Activated CD4-positive, alpha-beta T cell treated with anti-CD3 and anti-CD28 coated beads for 24 hours (primary cell): ENCODE results near the gene USP6NL.

ENCODE experiments used
- DNase-seq, 2 donors: peaks; one replicate each; pipeline ENCODE4 v3.0.0-alpha.2; 2020; ENCODE audit warnings: low read depth in 2 of 2

Gene USP6NL

DNA sequence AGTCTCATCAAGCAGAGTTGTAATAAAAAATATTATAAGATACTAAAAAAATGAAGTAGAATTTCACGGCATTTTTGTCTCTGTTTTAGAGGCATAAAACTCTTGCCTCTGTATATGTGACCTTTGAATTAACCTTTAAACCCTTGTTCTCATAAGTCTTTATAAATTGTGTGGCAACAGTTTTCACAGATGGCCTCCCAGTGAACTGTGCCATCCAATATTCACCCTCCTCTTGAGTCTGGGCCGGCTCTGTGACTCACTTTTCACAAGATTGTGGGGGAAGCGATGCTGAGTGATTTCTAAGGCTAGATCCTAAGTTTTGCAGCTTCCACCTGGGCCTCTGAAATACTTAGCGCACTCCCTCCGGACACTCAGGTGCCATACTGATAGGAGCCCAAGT, 4.6 kb upstream of the USP6NL start:
- DNase-seq, result no peak

DNA sequence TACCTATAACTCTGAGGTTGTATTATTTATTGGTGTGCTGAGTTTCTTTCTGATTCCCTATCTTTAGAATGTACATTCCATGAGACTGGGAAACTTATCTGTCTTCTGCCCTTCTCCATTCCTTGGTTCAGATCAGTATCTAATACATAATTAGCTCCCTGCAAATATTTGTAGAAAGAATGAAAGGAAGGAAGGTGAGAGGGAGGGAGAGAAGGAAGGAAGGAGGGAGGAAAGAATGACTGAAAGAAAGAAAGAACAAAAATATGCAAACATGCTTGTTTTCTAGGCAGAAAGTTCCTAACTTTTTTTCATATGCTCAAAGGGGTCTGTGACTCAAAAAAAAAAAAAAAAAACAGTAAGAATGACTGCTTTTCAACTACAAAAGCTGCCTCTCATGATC, 3.9 kb upstream of the USP6NL start:
- no peak for DNase-seq

DNA sequence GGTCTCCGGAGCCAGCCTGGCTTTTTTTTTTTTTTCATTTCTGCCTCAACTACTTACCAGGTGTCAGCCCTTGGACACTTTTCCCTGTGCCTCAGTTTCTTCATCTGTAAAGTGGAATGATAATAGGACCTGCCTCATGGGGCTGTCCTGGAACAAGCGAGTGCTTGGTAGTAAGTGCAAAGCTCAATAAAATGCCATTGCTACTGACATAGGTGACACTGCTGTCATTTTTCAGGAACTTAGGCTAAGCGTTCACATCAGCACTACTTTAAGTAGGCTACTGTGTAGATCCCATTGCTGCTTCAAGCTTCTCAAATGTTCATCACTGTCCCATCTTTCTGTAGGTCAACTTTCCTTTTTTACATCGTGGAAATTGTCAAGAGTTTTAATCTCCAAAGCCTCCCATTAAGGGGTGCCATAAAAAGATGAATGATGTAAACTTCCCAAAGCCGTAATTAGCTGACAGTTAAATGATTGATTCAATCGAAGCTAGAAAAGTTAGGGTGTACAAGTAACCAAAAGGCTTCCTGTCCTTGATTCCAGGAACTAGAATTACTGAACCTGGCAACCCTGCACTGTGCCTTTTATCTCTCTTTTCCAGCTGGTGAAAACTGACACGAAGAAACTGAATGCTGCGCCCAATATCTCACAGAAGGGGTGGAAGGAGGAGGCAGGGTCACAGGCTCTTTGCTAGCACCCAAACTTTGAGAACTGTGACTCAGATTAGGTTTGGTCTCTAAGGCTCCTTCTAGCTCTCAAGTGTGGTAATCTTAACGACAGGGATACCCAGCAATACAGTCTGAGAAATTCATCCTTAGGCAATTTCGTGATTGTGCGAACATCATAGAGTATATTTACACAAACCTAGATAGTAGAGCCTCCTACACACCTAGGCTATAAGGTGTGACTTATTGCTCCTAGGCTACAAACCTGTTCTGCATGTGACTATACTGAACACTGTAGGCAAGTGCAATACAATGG, 861 bp upstream of the USP6NL start:
- no peak for DNase-seq

DNA sequence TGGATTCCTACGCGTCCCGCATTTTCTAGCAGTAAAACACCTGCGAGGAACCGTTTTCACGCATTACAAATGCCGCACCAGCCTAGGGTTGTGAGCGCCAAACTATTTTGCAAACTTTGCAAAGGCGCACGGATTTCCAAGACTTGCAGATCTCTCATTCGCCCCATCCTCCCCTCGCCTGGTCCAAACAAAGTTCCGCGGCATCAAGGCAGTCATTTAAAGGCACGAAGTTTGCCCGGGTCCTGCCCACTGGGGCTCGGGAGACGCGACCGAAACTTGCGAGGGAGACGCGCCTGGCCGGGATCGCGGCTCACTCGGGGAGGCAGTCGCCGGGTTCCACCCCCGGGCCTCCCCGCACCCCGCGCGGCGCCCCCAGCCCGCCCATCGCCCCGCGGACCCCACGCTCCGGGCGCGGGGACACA, 613 bp downstream of the USP6NL start:
- DNase-seq, result no peak

DNA sequence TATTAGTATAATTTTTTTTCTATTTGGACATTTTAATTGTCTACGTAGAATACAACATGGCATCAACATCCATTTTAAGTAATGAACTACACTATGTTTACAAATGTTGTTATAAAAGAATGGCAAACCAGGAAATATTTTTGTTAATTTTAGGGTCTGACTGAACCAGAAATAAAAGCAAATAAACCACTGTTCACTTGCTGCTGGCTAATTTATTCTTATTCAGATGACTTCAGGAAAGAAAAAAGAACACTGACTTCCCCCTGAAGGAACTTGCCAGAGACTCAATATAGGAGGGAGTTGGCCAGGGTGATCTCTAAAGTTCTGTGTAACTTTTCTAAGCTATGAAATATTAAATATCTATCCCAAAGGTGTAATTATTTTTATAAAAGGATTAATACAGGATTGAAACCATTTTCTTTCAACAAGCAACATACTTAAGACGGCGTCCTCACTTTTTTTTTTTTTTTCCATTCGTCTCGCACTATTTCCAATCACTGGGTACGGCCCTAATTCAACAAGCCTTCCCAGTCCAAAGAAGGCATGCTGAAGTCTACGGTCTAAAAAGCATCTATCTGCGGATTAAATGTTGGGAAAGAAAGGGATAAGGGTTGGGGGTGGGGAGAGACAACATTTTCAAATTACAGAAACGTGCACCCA, 1.2 kb downstream of the USP6NL start:
- no peak for DNase-seq

DNA sequence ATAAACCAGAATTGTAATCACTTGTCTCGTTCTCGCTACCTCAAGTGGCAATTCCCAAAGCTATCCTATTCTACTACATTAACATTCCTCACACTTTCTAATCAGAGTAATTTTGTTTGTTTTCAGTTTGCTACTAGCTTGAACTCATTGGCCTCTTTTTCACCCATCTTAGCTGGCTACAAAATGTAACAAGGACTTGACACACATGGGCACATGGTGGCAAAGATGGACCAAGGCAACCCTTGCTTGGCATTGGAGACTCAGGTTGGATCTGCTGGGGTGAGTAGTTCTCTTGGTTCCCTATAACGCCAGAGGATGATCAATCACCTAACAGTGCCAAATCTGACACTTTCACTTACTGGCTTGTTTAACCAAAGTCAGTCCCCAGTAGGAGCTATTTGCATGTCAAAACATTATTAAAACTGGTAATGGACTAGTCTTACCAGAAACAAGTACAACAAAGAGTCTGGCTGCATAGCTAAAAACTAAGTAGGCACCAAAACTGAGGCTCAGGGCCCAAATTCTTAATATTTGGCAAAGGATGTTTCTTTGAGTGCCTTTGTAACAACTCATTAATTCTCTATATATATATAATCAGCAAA, 1.9 kb downstream of the USP6NL start:
- DNase-seq, result no peak

DNA sequence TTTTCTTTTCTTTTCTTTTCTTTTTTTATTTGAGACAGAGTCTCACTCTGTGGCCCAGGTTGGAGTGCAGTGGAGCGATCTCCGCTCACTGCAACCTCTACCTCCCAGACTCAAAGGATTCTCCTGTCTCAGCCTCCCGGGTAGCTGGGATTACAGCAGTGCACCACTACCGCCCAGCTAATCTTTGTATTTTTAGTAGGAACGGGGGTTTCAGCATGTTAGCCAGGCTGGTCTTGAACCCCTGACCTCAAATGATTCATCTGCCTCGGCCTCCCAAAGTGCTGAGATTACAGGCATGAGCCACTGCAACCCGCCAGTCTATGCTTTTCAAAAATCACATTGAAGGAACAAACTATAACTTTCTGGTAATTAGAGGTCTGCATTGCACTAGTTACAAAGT, 2.4 kb downstream of the USP6NL start:
- DNase-seq, result no peak

DNA sequence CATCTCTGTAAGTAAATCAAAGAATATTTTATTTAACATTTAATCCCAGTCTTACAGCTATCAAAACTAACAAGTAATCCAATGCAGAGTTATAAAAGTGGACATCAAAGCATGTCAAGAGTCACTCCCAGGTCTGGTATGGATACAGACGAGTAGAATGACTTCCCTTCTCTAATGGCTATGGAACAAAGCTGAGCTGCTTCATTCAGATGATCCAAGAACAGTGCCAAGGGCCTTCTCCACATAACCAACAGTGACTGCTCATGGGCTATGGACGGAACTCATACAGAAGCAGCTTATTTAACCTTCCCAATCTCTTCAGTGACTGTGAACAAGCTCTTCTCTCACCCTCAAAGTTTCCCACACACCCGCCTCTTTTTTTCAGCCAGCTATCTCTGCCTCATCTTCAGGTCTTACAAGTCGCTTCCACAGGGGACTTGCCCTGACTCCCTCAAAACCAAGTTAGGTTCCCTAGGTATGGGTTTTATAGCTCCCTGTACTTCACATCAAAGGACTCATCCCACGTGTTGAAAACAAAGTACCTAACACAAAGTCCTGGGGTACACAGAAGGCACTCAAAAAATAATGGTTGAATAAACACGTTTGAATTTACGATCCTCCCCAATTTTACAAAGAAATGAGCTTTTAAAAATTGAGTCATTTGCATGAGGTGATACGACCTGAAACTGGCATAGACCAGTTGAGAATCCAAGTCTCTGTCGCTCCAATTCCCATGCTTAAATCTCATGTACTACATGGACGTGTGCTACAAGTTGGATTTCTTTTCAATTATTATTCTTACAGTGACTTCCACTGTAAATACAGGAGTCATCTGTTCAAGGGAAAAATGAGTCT, 3.1 kb downstream of the USP6NL start:
- DNase-seq, result no peak

DNA sequence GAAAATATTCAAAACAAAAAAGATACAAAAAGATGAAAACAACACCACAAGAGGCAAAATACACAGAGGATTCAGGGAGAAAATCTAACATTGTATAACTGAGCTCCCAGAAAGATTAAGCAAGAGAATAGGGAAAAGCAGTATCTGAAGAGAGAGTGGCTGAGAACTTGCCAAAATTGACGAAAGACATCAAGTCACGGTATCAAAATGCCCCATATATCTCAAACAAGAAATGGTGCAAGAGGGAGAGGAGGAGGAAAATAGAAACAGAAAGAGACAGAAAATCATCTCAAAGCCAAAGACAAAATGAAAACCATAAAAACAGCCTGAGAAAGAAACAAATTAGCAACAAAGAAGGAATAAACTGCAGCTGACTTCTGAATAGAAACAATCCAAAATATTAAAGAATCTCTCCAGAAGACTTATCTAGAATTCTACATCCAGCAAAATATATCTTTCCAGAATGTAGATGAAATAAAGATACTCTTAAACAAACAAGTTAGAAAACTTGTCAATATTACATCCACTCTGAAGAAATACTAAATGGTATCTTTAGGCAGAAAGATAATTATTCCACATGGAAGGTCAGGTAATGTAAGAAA, 5.5 kb downstream of the USP6NL start:
- no peak for DNase-seq

DNA sequence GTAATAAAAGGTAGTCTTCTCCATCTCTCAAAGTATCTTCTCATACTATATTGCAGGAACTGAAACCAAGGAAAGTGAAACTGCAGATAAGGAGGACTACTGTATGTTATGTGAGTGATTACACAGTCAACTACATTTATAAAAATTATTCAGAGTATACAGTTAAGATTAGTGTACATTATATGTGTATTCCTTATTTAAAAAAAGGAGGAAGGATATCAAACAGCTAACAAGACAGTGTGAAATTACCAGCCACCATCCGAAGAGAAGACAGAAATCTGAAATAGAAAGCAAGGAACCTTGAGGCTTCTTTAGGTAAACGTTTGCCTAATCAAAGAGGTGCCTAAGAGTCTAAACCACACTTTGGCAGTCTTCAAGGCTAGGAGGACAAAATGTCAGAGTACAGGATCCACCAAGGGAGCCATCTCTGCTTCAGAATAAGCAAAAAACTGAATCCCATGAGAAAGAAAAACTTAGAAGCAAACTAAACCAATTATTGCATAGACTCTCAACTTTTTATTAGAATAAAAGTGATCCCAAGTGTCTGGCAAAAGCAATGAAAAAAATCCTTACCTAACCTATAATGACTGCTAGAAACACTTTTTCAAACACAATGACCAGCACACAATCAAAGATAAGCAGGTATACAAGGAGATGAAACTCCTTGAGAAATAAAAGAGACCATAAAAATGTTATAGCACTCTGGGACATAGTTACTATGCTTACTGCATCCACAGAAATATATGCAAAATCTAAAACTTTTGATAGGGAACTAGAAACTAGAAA, 6.4 kb downstream of the USP6NL start:
- DNase-seq, result no peak

DNA sequence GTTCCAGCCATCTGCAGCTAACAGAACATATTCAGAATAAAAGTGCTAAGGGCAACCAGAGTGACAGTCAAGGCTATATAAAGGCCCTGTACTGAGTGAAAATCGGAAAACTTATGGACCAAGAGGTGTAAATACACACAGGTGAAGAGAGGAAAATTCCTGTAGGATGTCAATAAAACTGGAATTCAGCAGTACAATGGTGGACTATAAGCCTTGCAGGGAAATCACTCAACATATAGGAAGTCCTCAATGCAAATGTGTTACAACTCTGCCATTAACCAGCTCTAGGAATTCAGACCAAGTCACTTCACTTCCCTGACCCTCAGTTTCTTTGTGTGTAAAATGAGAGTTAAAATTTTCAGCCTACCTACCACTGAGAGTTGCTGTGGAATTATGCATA, 7.7 kb downstream of the USP6NL start:
- no peak for DNase-seq

DNA sequence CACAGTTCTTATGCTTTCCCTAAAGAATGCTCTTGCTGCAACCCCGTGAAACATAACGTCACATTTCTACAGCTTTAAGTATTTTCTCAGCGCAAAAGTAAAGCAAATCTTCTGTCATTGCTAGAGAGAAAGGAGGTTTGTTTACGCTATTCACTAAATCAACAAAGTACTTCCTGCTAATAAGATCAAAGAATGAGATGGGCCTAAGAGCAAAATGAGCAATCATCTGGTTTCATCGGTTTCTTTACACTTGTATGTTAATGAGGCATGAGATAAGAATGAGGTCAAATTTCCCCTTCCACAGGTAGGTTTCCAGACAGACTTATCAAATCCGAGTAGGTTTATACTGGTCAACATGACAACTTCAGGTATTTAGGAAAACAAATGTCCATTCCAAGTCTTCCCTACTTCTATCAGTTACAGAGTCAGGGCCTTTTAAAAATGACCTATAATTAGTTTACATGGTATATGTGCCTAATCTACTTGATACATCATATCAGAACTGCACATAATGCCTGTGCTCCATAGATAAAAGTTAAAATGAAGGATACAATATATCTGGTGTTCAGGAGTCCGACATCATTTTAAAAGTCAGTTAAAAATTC, 8.4 kb downstream of the USP6NL start:
- DNase-seq, result no peak

DNA sequence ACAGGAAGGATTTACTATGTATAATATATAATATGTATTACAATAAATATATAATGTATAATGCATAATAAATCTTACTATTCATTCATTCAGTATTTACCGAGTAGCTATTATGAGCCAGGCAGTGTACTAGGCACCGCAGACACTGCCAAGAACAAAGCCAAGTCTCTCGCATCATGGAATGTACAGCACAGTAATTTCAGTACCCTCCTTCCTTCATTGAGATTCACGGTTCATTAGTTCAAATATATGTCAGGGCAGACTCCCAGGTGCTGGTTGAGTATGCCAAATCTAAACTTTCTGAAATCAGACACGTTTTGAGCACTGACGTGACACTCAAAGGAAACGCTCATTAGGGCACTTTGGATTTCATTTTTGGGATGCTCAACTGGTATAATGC, 9.1 kb downstream of the USP6NL start:
- no peak for DNase-seq

DNA sequence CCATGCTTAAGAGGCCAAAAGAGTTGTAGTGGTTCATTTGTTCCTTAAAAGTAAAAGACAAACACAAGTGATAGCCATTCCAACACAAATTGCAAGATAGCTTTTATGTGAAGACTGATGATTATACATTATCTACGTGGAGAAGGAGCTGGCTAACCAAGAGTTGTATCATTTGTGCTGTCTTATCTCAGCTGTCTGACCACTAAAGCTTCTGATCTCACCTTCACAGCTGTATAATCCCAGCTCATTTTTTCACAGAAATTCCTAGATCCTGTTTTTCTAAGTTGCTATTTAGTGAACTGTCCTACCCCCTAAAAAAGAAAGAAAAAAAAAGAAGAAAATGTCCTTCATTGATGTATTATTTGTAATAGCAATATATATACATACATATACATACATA, 9.8 kb downstream of the USP6NL start:
- DNase-seq, result no peak

DNA sequence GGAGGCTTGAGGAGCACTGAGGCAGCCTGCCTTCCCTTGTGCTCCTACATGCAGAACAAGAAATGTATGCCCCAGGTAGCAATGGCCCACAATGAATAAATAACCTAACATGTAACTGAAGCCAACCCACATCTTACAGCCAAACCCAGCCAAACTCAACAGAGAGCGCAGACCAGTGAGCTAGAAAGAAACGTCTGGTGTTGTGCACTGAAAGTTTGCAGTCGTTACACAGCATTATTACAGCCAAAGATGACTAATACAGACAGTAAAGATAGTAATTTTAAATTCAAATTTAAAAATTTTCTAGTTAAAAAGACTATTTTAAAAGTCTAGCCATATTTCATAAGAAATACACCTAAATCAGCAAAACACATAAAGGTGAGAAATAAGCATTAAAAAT, 11.2 kb downstream of the USP6NL start:
- no peak for DNase-seq

DNA sequence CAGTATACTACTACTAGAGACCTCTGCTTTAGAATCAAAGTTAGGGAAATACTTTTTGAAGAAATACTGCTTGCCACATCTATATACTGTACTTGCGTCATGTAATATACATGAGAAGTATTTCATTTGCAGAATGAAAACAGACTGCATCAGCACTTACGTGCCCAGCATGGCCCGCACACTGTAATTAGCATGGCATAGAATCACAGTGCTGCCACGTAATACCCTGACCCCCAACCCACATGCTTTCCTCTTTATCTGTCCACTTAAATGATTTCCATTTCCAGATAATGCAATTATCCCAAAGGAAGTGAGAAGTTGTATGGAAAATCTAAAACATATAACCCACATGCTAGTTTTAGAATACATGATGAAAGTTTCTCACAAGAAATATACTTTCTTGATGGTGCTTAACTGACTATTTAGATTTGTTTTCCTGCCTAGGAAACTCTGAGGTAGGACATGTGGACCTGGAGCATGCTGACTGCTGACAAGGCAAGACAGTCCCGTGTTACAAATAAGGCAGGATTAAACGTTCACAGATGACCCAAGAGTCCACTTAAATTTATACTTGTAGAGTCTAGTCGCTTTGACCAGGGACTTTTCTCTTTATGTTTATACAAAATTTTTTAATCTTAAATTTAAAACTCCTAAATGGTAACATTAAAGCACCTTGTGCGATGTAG, 12.6 kb downstream of the USP6NL start:
- no peak for DNase-seq

DNA sequence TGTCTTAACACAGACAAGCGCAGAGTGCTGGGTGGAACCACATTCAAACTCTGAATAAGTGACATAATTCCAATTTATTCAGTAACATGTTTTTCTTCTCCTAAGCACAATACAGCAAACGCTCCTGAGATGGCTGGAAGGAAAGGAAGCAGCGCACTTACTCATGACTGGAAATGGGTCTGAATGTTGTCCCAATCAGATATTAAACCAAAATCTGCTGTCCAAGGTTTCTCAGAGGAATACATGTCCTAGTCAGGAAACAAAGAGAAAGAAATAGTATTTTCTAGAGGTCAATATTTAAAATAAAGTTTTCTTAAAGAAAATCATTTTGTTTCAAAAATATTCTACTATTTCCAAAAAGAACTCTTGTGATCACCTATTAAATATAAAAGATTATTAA, 14.0 kb downstream of the USP6NL start:
- DNase-seq, result no peak

DNA sequence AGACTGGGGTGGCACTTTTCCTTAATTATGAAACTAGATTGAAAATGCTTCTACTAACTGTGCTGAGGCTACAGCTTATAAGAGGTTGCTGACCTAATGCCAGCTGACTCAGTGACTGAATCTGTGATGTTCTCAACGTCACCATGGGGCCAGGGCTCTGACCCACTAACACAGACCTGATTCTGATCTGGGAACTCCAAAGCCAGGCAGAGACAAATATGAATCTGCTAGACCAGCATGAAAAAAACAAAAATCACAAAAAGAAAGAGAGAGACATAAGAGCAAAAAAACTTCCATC, 16.1 kb downstream of the USP6NL start:
- DNase-seq, result no peak

DNA sequence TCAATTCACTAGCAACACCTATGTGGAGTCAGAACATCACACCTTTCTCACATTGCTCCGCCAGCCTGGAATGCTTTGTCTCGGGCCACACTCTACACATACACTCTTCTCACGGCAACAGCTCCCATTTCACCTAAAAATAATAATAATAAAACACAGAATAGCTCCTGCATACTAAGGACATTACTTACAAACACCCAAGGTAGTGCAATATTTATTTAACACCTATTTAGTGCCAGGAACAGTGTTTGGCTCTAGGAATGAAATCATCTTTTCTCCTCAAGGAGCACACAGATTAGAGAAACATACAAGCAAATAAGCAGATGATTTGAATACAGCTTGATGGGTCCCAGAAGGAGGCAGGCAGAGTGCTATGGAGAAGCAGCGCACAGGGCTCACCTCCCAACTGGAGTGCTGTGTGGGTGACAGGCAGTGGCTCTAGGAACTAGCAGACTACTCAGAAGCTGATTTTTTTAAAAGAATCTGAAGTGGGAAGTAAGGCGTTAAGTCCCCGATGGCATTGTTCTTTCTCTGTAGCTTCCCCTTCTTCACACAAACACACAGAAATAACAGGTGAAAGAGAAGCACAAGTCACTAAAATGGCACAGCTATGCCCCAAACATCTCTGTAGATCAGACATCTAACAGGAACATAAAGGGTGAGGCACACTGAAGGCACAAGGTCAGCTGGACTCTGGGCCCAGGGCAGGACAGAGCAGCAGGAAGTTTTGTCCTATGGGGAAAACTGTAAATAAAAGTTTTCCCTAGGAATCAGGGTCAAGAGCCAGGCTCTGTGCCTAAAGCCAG, 16.7 kb downstream of the USP6NL start:
- DNase-seq, result no peak
